MM.1S (cell line): ENCODE data around the gene SSR2.

ENCODE experiments used
- DNase-seq: peaks from one replicate; pipeline ENCODE4 v3.0.0-alpha.2; 2015
- H2AFZ ChIP-seq: fragments of 300-600 bp; sonication (generic); 2 replicates; pipeline ENCODE4 v1.6.0; 2016; ENCODE audit warnings: antibody characterized with exemption, low read length
- H3F3A ChIP-seq: fragments of 300-600 bp; sonication (generic); 2 replicates; pipeline ENCODE4 v1.6.1; 2016; ENCODE audit warnings: mild to moderate bottlenecking, antibody characterized with exemption, low read length, moderate library complexity, mixed read lengths; ENCODE audit not compliant: insufficient read depth
- H3K27ac ChIP-seq: fragments of 300-600 bp; sonication (generic); 2 replicates; pipeline ENCODE4 v1.5.1; 2016; ENCODE audit warnings: mild to moderate bottlenecking, low read length
- H3K27me3 ChIP-seq: fragments of 300-600 bp; sonication (generic); replicated peaks from 2 replicates; pipeline ENCODE4 v1.6.0; 2016; ENCODE audit warnings: low read length; ENCODE audit not compliant: insufficient read depth
- H3K36me3 ChIP-seq: fragments of 300-600 bp; sonication (generic); replicated peaks from 2 replicates; pipeline ENCODE4 v1.6.1; 2016; ENCODE audit warnings: mild to moderate bottlenecking, low read length, mixed read lengths; ENCODE audit not compliant: insufficient read depth
- H3K4me1 ChIP-seq: fragments of 300-600 bp; sonication (generic); 2 replicates; pipeline ENCODE4 v1.6.1; 2016; ENCODE audit warnings: low read length, mixed read lengths
- H3K4me2 ChIP-seq: fragments of 300-600 bp; sonication (generic); 2 replicates; pipeline ENCODE4 v1.6.0; 2016; ENCODE audit warnings: low read depth, low read length
- H3K4me3 ChIP-seq: fragments of 300-600 bp; sonication (generic); 2 replicates; pipeline ENCODE4 v1.5.1; 2016; ENCODE audit warnings: low read length, mixed read lengths
- H3K79me2 ChIP-seq: fragments of 300-600 bp; sonication (generic); 2 replicates; pipeline ENCODE4 v1.6.1; 2016; ENCODE audit warnings: mixed run types, low read length, mixed read lengths
- H3K9ac ChIP-seq: fragments of 300-600 bp; sonication (generic); 2 replicates; pipeline ENCODE4 v1.6.1; 2016; ENCODE audit warnings: low read length, mixed read lengths
- H3K9me2 ChIP-seq: fragments of 300-600 bp; sonication (generic); replicated peaks from 2 replicates; pipeline ENCODE4 v1.6.1; 2016; ENCODE audit warnings: mild to moderate bottlenecking, low read length, mixed read lengths; ENCODE audit not compliant: insufficient read depth
- H3K9me3 ChIP-seq: fragments of 300-600 bp; sonication (generic); replicated peaks from 2 replicates; pipeline ENCODE4 v1.6.1; 2016; ENCODE audit warnings: mild to moderate bottlenecking, low read length, mixed read lengths; ENCODE audit not compliant: insufficient read depth
- H4K20me1 ChIP-seq: fragments of 300-600 bp; sonication (generic); 2 replicates; pipeline ENCODE4 v1.6.1; 2016; ENCODE audit warnings: mild to moderate bottlenecking, low read length, moderate library complexity, mixed read lengths; ENCODE audit not compliant: insufficient read depth
- EZH2 ChIP-seq: fragments of 300-600 bp; sonication (generic); optimal IDR thresholded peaks from 2 replicates; pipeline ENCODE3; 2017; ENCODE audit warnings: low read depth, mild to moderate bottlenecking, antibody characterized with exemption, low read length, mixed read lengths
- EZH2phosphoT487 ChIP-seq: fragments of 300-600 bp; sonication (generic); IDR thresholded peaks from 2 replicates; pipeline ENCODE4 v1.6.1; 2018; ENCODE audit warnings: antibody characterized with exemption, low read length
- TF ChIP-seq, protein P1 (sequence below): fragments of 300-600 bp; sonication (generic); IDR thresholded peaks from 2 replicates; pipeline ENCODE4 v1.5.1; 2016; ENCODE audit warnings: antibody characterized with exemption, low read length, mixed read lengths

The SSR2 gene

DNA sequence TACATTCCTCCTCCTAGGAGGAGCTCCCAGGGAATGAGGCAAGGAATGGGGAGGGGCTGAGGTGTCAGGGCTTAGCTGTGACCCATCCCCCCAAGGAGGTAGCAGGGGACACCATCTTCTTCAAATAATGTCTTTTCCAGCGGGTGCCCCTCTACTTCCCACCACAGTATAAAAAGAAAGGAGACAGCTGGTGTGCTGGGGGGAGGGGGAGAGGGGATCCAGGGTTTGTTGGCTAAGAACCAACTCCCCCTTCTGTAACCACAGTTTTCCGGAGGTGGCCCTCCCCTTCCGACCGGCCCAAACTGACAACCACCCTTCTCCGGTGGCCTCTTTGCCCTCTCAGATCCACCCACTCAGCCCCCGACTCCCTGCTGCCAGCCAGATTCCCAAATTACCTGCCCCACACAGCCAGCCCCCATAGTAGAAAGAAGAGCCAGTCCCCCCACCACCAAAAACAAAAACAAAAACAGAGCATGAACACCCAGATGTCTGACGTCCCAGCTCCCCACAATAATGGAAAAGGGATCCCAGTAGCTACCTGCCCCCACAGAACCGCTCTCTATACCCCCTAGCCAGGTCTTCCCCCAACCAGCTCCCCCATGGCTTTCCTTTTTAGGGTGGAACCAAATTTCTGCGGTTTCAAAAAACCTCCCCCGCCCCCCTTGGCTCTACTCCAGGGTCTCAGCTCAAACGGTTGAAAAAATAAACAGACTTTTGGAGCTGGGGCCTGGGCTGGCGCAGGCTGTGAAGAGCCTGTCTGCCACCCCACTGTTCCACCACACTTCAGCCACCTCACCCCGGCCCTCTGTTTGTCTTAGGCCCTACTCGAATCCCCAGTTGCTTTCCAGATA lies 44.5 kb downstream of the SSR2 start:
- H3K27ac ChIP-seq: peak overlapping the region; percentile 93
- H3K36me3 ChIP-seq: no peaks in the 10 kb centered on the region
- no peak overlapping the region for H2AFZ ChIP-seq
- H3K27me3 ChIP-seq: no peaks in the 10 kb centered on the region
- H3K79me2 ChIP-seq: peaks cover 95% of the 10 kb centered on the region
- peaks cover 37% of the 10 kb centered on the region for H4K20me1 ChIP-seq
- H3K4me1 ChIP-seq: peaks cover 44% of the 10 kb centered on the region
- peak overlapping the region; percentile 84 for H3K4me3 ChIP-seq
- peak overlapping the region; percentile 94 for H3K4me2 ChIP-seq
- no peak for TF ChIP-seq EZH2phosphoT487
- TF ChIP-seq, protein P1, sequence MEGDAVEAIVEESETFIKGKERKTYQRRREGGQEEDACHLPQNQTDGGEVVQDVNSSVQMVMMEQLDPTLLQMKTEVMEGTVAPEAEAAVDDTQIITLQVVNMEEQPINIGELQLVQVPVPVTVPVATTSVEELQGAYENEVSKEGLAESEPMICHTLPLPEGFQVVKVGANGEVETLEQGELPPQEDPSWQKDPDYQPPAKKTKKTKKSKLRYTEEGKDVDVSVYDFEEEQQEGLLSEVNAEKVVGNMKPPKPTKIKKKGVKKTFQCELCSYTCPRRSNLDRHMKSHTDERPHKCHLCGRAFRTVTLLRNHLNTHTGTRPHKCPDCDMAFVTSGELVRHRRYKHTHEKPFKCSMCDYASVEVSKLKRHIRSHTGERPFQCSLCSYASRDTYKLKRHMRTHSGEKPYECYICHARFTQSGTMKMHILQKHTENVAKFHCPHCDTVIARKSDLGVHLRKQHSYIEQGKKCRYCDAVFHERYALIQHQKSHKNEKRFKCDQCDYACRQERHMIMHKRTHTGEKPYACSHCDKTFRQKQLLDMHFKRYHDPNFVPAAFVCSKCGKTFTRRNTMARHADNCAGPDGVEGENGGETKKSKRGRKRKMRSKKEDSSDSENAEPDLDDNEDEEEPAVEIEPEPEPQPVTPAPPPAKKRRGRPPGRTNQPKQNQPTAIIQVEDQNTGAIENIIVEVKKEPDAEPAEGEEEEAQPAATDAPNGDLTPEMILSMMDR: no peak
- TF ChIP-seq EZH2: no peak
- no peaks in the 10 kb centered on the region for H3K9me2 ChIP-seq
- DNase-seq: peak; percentile 83
- peak overlapping the region; percentile 87 for H3K9ac ChIP-seq
- H3K9me3 ChIP-seq: no peaks in the 10 kb centered on the region
- H3F3A ChIP-seq: peaks cover 61% of the 10 kb centered on the region

DNA sequence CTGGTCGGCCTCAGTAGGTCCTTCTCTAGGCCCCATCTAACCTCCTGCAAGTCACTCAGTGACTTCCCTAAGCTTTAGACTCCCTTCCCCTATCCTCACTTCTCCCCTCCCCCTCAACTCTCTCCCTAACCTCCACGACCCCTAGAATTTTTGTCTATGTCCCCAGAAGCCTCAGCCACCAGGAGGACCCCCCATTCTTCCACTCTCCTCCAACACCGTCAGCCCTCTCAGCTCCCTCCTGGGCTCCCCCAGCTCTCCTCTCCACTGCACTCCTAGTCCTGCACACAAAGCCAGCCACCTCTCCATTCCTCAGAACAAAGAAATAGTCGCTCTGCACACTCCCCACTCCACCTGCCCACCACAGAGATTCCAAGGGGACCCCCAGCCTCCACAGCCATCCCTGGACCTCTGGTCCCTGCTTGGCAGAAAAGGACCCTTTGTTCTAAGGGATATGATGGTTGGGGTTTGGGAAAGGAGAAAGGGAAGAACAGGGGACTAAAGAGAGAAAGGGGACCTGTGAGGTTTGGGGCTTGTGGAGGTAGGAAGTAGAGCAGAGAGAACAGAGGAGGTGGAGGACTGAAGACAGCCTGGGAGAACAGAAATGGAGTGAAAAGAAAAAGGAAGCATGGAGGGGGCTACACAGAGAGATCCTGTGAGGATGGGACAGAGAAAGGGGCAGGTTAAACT lies 45.2 kb downstream of the SSR2 start:
- no peaks in the 10 kb centered on the region for H3K27me3 ChIP-seq
- no peaks in the 10 kb centered on the region for H3K36me3 ChIP-seq
- H3K9me3 ChIP-seq: no peaks in the 10 kb centered on the region
- TF ChIP-seq, protein P1: no peak
- TF ChIP-seq EZH2phosphoT487 (no peak), EZH2 (no peak)
- no peak for DNase-seq
- H3K4me3 ChIP-seq: peak overlapping the region; percentile 84
- peaks cover 60% of the 10 kb centered on the region for H3F3A ChIP-seq
- peaks cover 95% of the 10 kb centered on the region for H3K79me2 ChIP-seq
- H3K27ac ChIP-seq: peak overlapping the region; percentile 93; the same call in 1 of the 2 replicates
- no peaks in the 10 kb centered on the region for H3K9me2 ChIP-seq
- peak overlapping the region; percentile 94 for H3K4me2 ChIP-seq
- H3K9ac ChIP-seq: peak overlapping the region; percentile 87; the same call in 1 of the 2 replicates
- peaks cover 44% of the 10 kb centered on the region for H4K20me1 ChIP-seq
- no peak overlapping the region for H2AFZ ChIP-seq
- H3K4me1 ChIP-seq: peaks cover 43% of the 10 kb centered on the region

DNA sequence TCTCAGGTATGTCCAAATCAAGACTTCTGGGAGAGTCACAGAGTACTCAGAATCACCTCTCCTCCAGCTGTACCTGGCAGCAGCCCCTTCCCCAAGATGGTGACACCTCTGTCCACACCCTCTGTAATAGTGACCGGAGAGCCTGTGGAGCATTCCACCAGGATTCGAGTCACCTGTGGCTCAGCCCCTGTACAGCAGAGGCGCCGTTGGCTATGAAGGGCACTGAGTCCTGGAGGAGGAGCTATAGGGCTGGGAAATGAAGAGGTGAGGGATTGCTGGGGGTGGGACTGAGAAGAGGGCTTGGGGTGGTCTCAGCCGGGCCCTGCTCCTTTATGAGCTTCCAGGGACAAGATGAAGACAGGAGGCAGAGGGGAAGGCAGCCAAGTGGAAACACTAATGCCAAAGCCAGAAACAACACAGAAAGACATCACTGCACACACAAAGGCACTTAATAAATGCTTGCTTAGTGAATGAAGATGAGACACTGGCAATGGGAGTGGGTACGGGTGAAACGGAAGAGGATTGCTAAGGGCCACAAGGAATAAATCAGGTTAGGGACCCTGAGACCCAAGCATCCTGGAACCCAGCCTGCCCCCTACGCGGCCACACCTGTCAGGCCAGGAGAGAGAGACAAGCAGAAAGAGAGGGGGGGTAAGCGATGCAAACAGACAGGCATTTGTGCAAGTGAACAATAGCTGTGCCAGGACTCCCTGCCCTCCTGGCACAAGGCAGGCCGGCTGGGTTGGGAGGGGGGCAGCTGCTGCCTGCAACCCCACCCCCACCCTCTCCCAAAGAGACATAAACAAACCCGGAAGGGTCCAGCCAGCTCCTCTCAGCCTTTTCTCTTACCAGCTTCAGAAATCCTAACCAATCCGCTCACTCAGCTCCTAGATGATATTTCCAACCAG lies 46.3 kb downstream of the SSR2 start:
- no peaks in the 10 kb centered on the region for H3K27me3 ChIP-seq
- H4K20me1 ChIP-seq: peaks cover 50% of the 10 kb centered on the region
- H3F3A ChIP-seq: peaks cover 51% of the 10 kb centered on the region
- H3K9me2 ChIP-seq: no peaks in the 10 kb centered on the region
- H3K9me3 ChIP-seq: no peaks in the 10 kb centered on the region
- H3K4me1 ChIP-seq: peaks cover 46% of the 10 kb centered on the region
- H3K27ac ChIP-seq: peak overlapping the region; percentile 93; the same call in 1 of the 2 replicates
- peaks cover 100% of the 10 kb centered on the region for H3K79me2 ChIP-seq
- peaks cover 4% of the 10 kb centered on the region; the same call in 1 of the 2 replicates for H3K36me3 ChIP-seq
- TF ChIP-seq, protein P1: no peak
- TF ChIP-seq EZH2 (no peak), EZH2phosphoT487 (no peak)
- no peak for DNase-seq
- H2AFZ ChIP-seq: no peak overlapping the region
- H3K9ac ChIP-seq: peak overlapping the region; percentile 87; the same call in 1 of the 2 replicates
- H3K4me3 ChIP-seq: peak overlapping the region; percentile 84
- H3K4me2 ChIP-seq: peak overlapping the region; percentile 94
